Lower lobe of right lung (tissue), 2 donors: ENCODE data around the gene LTB4R2. TPM values are rescaled to one million over a fixed set of nuclear protein-coding genes. Genes with fewer than 3 reads are reported as not detected.

Experiments
- ATAC-seq, 2 donors: fragments of 200-7000 bp; cut with Tn5 transposase; one replicate each; pipeline ENCODE4 v1.9.1; 2020 to 2022; ENCODE audit warnings: mild to moderate bottlenecking in 2 of 2, moderate library complexity in 2 of 2
- DNase-seq: peaks from one replicate; pipeline ENCODE4 v3.0.0-alpha.2; 2020
- H3K27ac ChIP-seq: fragments of 200-600 bp; one replicate; pipeline ENCODE4 v1.8.0; 2022
- H3K27me3 ChIP-seq: fragments of 200-600 bp; one replicate; pipeline ENCODE4 v1.8.0; 2022; ENCODE audit warnings: low read depth
- H3K36me3 ChIP-seq: fragments of 200-600 bp; one replicate; pipeline ENCODE4 v1.8.0; 2022; ENCODE audit warnings: mild to moderate bottlenecking
- H3K4me1 ChIP-seq: fragments of 200-600 bp; one replicate; pipeline ENCODE4 v1.8.0; 2022
- H3K4me3 ChIP-seq: fragments of 200-600 bp; one replicate; pipeline ENCODE4 v1.8.0; 2022; ENCODE audit warnings: mild to moderate bottlenecking
- H3K9me3 ChIP-seq: fragments of 200-600 bp; one replicate; pipeline ENCODE4 v1.8.0; 2022
- intact Hi-C: fragments of 100-400 bp; cut with DNase I; formaldehyde crosslinking; loops from one replicate; pipeline ENCODE4 v1.11.0; 2022
- long read RNA-seq: library from polyadenylated mRNA; unstranded; transcript quantifications from one replicate; pipeline ENCODE4 v2.0.0, GENCODE V29; 2021
- total RNA-seq: library from RNA; stranded (reverse); fragmentation: NEBNext Ultra II Directional; extraction: Animal tissue kit (Norgen Biotek cat#: 25700); gene quantifications from one replicate; pipeline ENCODE4 v1.2.1, GENCODE V29; 2021
- TF ChIP-seq, protein P1 (sequence below): fragments of 200-600 bp; IDR thresholded peaks from one replicate; pipeline ENCODE4 v1.8.0; 2022; ENCODE audit warnings: antibody characterized with exemption, mild to moderate bottlenecking
- donor health status: DM: no; HTN: yes; CAD: no; lungs with severe emphysema.

The LTB4R2 gene, protein sequence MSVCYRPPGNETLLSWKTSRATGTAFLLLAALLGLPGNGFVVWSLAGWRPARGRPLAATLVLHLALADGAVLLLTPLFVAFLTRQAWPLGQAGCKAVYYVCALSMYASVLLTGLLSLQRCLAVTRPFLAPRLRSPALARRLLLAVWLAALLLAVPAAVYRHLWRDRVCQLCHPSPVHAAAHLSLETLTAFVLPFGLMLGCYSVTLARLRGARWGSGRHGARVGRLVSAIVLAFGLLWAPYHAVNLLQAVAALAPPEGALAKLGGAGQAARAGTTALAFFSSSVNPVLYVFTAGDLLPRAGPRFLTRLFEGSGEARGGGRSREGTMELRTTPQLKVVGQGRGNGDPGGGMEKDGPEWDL
- total RNA-seq, result 5.9 TPM
- long read RNA-seq, partial matches to known transcripts, result 0 of 6 reads
- long read RNA-seq, other reads (novel, unspliced or antisense), result 5 of 6 reads

DNA sequence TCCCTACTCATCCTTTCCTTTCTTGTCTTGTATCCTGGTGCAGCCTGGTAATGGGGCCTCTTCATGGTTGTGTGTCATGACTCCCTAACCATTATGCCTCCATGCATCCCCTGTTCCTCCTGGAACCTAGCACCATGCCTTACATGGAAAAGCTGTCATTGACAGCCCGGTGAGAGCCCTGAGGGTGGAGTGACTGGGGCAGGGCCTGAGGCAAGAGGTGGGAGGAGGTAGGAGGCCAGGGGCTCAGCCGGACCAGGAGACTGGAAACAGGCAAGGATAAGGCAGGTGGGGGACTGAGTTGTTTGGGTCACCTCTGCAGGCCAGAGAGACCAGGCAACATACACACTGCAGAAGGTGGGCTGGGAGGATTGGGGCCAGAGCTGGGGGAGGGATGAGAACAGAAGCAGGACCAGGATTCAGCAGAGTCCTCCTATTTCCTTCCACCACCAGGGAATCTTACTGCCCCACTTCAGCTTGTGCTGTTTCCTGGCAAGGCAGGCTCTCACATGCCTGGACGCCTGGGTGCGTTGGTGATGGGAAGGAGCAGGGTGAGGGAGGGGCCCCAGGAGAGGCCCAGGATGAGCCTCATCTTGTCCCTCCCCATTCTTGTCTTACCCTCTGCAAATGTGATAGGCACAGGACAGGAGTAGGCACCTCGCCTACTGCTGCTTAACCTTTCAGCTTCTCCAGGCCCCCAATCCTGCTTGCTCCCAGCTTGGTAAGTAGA is at the start of gene LTB4R2:
Gene LTB4R2 (plus strand): TSS at position 603 of the 727 bp plus-strand sequence. CDS start 525 bp downstream, outside the sequence.
- peaks cover 30% of the 10 kb centered on the region for H3K36me3 ChIP-seq
- peaks cover 62% of the 10 kb centered on the region for H3K4me1 ChIP-seq
- H3K9me3 ChIP-seq, result no peaks in the 10 kb centered on the region
- H3K27me3 ChIP-seq, result no peaks in the 10 kb centered on the region
- TF ChIP-seq, protein P1, sequence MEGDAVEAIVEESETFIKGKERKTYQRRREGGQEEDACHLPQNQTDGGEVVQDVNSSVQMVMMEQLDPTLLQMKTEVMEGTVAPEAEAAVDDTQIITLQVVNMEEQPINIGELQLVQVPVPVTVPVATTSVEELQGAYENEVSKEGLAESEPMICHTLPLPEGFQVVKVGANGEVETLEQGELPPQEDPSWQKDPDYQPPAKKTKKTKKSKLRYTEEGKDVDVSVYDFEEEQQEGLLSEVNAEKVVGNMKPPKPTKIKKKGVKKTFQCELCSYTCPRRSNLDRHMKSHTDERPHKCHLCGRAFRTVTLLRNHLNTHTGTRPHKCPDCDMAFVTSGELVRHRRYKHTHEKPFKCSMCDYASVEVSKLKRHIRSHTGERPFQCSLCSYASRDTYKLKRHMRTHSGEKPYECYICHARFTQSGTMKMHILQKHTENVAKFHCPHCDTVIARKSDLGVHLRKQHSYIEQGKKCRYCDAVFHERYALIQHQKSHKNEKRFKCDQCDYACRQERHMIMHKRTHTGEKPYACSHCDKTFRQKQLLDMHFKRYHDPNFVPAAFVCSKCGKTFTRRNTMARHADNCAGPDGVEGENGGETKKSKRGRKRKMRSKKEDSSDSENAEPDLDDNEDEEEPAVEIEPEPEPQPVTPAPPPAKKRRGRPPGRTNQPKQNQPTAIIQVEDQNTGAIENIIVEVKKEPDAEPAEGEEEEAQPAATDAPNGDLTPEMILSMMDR, result no peak
- H3K4me3 ChIP-seq, result peak within 1 kb of the TSS; percentile 73
- DNase-seq (peak; percentile 40), ATAC-seq (no peak)
- peak within 1 kb of the TSS; percentile 92 for H3K27ac ChIP-seq
- intact Hi-C loops, result no loop called here

DNA sequence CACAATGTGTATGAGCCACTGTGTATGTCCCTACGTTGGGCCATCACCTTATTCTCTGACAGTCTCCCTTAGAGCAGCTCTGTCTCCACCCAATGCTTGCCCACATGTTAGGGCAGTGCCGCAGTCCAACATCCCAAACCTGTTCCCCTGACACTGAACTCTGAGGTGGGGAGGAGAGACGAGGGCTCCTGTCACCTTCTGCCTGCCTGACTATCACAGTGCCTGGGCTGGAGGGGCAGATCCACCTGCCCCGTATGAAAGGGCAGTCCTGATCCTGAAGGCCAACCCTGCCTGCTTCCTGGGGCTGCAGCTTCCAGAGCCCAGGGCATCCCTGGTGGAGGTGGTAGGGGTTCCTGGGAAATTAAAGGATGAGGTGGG is 49.2 kb upstream of the LTB4R2 start:
- H3K4me1 ChIP-seq, result peaks cover 12% of the 10 kb centered on the region
- no peaks in the 10 kb centered on the region for H3K27me3 ChIP-seq
- H3K9me3 ChIP-seq, result no peaks in the 10 kb centered on the region
- intact Hi-C loops, result no loop called here
- no peak overlapping the region for H3K27ac ChIP-seq
- ATAC-seq, result no peak
- TF ChIP-seq, protein P1, result no peak
- H3K4me3 ChIP-seq, result no peak overlapping the region
- peaks cover 19% of the 10 kb centered on the region for H3K36me3 ChIP-seq
- no peak for DNase-seq

DNA sequence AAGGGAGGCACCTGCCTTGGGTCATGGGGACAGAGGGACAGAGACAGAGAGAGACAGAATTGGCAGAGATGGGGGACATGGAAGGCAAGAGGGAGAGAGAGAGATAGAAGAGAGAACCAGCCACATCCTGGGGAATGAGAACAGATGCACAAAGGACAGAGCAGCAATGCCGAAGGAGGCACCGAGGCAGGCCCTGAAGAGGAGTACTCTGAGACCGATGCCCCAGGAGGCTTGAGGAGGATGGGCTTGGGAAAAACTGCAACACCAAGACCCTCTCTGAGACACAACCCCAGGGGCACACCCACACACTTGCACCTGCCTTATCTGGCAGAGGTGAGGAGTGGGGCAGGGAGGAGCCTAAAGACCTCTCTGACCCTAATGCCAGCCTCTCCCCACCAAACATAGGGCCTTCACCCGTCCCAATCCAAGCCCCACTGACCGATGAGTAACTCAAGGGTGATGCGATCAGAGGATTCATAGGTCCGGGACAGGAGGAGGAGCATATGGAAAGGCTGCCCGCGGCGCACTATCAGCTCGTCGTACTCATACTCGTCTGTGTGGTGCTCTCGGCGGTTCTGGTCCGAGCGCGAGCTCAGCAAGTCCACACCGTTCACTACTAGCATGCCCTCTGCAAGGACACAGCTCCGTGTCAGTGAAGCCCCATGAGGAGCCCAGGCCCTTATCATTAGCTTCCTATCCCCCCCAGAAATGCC is 48.5 kb upstream of the LTB4R2 start:
- Histone ChIP-seq H3K27ac (no peak overlapping the region), H3K27me3 (no peaks in the 10 kb centered on the region), H3K9me3 (no peaks in the 10 kb centered on the region), H3K36me3 (peaks cover 25% of the 10 kb centered on the region), H3K4me3 (no peak overlapping the region), H3K4me1 (peaks cover 12% of the 10 kb centered on the region)
- DNase-seq, result peak; percentile 39
- intact Hi-C loops, result no loop called here
- ATAC-seq, result no peak
- TF ChIP-seq, protein P1, result no peak

DNA sequence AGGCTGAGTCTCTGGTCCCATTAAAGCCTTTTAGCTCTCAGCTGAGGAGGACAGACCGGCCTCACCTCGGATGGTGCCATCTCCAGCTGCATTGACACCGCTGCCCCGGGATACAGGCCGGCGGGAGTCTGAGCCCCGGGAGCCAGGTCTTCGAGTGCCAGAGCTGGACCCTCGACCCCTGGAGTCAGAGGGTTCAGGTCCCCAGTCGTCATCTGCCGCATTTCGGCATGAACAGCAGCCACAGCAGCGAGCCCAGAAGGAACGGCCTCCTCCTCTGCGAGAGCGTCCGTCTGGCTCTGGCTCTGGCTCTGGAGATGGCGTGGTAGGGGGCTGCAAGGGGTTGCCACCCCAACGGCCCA is 48.0 kb upstream of the LTB4R2 start:
- Histone ChIP-seq H3K4me3 (no peak overlapping the region), H3K4me1 (peaks cover 12% of the 10 kb centered on the region), H3K27ac (no peak overlapping the region), H3K9me3 (no peaks in the 10 kb centered on the region), H3K27me3 (no peaks in the 10 kb centered on the region), H3K36me3 (peaks cover 31% of the 10 kb centered on the region)
- TF ChIP-seq, protein P1, result no peak
- DNase-seq, result peak; percentile 27
- intact Hi-C loops, result no loop called here
- no peak for ATAC-seq
